DMS 273 (cell line): ENCODE measurements around the gene ULK4.

ENCODE experiments used
- DNase-seq: peaks from one replicate; lab custom pipeline; 2025; ENCODE audit not compliant: unreplicated experiment; lab: John Stamatoyannopoulos, UW

Gene ULK4

DNA sequence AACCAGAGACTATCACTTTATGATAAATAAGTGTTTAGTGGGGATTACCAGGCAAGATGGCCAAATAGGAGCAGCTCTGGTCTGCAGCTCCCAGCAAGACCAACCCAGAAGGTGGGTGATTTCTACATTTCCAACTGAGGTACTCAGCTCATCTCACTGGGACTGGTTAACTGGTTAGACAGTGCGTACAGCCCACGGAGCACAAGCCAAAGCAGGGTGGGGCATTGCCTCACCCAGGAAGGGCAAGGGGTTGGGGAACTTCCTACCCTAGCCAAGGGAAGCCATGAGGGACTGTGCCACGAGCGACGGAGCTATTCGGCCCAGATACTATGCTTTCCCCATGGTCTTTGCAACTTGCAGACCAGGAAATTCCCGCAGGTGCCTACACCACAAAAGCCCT lies 591.6 kb downstream of the ULK4 start:
- DNase-seq = peak; percentile 55

DNA sequence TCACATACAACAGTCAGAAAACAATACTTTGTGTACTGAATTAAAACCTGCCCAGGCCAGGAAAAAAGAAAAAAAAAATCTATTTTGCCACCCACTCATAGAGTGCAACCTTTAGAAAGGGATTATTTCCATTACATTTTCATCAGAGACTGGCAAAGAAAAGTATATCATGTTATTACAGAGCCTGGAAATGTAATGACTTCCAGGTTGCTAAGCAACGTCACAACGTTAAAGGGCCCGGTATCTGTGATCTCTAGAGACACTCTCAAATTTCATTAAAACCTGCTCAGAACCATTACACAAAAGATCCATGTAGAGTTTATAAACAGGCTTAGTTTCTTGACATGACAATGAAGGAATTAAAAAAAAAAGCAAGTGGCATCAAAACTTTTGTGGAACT lies 592.1 kb downstream of the ULK4 start:
- peak; percentile 86 for DNase-seq

DNA sequence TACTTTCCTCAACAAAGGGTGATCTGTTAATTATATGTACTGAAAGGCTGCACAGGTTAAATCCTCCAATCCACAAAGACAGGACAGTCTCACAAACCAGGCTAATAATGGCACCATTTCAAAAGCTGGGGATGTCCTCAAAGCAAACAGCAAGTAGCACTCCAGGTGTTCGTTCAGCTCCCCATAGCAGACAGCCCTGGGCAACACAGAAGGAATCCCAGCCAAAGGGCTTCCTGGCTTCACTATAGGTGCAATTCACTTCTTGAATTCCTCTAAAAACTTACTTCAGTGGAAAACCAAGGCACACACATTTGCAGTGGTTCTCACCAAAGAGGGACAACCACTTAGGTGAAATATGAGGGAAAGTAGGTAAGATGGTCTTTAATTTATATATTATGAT lies 595.9 kb downstream of the ULK4 start:
- peak; percentile 2 for DNase-seq

DNA sequence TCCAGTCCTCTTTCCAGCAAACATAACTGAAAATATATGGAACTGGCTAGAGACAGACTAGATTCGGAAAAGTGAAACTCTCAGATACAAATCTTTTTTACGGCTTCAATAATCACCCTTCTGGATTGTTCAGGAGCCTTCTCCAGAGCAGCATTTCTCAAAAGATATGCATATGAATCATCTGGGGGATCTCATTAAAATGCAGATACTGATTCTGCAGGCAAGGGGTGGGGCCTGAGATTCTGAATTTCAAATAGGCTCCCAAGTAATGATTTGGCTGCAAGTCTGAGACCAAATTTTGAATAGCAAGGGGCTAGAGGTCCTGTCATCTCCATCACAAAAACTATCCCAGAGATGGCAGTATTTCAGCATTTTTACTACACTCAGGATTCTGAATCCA lies 597.2 kb downstream of the ULK4 start:
- peak; percentile 25 for DNase-seq

DNA sequence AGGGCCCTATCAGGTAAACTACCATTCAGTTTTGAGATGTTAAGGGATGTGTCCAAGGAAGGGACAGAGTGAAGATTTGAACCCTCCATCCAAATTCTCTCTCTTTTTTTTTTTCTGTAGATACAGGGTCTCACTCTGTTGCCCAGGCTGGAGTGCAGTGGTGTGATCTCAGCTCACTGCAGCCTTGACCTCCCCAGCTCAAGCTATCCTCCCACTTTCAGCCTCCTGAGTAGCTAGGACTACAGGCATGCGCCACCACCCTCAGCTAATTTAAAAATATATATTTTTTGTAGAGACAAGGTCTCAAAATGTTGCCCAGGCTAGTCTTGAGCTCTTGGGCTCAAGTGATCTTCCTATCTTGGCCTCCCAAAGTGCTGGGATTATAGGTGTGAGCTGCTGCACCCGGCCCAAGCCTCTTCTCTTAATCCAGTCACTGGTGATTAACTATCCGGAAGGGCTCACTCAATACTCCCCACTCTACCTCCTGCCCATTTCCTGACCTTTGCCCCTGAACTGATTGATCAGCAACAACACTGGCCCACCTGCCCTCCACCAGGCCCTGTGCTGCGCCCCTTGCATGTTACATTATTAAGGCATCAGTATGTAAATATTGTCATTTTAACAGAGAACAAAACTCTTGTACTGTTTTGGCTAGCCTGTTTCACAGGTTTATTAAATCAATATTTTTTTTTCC lies 597.9 kb downstream of the ULK4 start:
- no peak for DNase-seq

DNA sequence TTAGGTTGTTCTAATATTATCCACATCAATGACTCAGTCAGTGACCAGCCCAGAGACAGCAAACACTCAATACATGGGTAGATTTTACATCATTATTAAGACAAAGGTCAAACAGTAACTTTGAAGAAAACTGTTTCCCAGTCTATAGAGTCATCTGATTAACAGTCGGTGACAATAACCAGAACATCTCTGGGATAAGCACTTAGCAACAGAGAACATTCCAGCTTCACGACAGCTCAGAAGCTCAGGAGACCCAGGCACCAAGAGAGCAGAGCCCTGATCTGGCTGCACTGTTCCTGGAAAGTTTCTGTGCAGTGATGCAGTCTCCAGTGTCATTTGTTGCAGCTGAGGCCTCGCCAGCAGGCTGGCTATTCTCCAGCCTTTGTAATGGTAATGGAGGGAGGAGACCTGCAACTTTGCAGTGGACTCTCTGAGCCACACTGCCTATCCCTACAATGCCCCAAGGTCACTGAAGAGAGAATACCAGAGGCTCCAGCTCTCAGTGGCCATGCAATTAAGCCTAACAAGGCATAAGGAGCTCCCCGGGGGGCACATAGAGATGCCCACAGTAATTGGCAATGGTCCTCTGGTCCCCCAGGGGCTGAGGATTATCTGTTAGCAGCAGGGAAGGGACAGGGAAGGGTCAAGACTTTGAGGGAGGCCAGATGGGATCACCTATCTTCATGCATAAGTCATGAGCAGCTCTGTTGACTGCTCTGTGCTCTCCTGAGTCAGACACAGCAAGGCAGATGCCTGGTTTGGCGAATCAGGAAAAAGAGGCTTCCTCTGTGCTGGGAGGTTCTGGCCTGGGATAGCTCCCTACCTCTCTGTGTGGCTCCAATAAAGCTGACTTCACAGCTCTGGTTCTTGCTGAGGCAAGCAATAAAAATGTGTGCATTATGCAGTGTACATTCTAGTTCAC lies 599.0 kb downstream of the ULK4 start:
- DNase-seq = peak; percentile 78

DNA sequence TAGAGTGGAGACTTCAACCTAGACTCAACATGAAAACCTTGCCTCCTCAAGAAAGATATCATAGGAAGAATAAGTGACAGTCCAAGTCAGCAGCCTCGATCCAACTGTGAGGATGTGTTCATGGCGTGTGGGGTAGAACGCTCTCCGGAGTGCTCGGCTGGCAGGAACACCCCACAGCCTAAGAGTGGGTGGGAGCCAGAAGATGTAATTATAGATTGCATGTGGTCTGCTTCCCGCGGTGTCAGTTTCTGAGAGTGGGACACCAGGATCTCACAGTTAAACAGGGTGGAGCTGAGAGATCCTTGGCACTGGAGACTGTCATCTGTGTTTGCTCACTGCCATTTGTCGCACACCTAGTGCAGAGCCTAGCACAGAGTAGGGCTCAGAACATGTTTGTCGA lies 604.6 kb downstream of the ULK4 start:
- no peak for DNase-seq

DNA sequence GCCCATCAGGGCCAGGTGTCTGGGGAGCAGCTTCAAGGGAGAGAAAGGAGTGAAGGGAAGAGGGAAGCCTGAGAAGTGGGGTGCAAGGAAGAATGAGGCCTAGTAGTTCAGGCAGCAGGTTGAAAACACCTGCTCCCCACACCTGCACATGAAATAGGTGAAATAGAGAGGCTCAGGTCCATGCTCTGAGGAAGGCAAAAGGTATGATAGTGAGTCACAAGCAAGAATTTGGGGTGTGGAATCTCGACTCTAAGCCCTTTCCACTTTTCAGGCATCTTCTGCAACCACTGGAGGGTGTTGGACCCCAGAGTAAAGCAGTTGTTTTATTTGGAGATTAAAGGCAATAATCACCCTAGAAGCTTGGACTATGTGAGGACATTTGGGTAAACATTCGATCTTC lies 605.1 kb downstream of the ULK4 start:
- DNase-seq = no peak

DNA sequence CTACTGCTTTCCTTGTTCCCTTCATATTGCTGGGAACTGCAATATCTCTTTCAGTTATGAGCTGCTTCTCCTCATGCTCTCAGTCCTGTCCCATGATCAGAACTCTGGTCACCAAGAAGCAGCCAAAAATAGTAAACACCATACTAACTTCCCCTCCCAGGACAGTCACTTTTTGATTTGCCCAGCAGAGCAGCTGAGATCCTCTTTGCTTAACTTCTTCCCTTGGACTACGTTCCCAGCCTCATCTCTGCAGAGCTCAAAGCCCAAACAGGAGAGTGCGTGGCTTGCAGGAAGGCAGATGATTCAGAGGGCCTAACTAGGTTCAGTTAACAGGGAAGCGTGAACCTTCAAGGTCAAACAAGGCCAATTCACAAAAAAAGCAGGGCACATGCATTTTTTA lies 609.4 kb downstream of the ULK4 start:
- DNase-seq = no peak

DNA sequence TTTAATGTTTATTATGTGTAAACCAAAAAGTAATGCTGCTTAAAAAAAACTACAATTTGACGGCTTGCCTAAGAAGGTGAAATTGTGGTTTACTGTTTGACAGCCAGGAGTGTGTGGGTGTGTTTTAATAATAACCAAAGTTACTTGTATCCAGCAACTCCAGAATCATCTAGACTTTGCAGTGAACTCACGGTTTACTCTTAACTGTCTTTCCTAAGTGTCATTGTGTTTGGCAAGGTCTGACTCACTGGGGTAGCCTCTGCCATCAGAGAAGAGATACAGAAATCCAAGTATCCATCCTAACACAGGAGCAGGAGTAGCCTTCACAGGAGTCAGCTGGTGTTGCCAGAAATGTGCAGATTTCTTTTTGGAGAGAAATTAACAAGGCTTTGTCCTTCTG lies 611.5 kb downstream of the ULK4 start:
- DNase-seq = no peak

DNA sequence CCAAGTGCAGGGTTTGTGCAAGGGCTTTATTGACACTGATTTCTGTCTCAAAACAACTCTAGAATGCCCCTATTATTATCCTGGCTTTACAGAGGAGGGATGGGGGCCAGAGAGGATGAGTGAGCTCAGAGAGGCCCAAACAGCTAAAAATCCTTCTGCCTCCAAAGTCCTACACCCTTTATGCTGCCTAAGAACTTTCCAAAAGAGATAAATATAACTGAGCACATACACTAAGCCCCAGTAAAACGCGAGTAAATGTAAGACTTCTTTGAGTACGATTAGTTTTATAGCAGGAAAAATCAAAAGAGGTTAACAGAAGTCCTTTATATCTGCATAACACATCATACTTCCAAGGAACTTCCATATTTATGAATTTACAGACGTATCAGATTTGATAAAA lies 613.5 kb downstream of the ULK4 start:
- DNase-seq = no peak

DNA sequence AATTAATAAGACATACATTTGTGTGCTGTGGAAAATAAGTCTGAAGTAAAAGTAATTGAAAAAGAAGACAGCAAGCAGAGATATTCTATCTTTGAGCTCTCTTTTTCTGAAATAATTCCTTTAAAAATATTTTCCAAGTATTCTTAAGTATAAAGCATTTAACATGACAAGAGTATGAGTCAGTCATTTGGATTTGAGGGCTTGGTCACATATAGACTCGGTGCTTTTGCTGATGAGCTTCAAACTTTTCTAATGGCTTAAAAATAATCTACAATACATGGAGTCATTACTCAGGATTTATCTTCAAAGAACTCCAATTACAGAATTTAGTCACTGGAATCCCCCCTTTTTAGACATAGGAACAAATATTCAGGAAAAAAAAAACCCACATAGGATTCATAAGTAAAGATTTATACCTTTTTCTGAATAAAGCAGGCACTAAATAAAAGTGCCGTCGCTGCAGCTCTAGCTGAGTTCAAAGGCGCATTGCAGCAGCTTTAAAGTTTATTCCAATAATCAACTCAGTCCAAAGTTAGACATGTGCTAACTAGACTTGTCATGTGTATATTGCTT lies 615.1 kb downstream of the ULK4 start:
- DNase-seq = no peak

DNA sequence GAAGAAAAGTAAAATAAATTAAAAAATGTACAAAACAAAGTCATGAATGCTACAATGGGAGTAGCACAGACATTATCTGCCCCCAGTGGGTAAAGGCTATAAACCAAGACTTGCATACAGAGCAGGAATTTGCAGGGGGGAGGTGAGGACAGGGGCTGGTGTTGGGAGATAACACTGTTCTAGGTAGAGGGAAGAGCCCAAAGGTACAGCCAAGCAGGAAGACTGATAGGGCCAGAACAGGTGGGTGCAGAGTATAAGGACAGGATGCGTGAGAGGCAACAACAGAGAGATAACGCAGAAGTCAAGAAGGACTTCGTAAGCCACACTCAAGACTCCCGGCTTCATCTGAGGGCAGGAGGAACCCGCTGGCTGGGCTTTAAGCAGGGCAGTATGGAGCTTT lies 616.1 kb downstream of the ULK4 start:
- no peak for DNase-seq

DNA sequence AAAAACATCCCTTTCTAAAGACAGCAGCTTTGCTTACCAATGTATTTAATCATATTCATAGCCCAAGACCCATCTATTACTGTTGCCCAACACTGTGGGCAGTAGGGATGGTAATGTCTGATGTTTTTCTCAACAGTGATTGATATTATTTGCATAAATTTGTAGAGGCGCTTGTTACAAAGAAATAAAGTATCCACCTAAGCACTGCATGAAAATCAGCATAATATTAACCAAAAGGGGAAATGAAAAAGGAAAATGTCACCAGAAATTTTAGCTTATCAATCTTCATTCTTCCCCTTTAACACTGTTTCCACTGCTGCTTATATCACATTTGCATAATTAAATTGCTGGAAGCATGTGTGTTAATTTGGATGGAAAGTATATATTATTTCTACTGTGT lies 622.1 kb downstream of the ULK4 start:
- no peak for DNase-seq

DNA sequence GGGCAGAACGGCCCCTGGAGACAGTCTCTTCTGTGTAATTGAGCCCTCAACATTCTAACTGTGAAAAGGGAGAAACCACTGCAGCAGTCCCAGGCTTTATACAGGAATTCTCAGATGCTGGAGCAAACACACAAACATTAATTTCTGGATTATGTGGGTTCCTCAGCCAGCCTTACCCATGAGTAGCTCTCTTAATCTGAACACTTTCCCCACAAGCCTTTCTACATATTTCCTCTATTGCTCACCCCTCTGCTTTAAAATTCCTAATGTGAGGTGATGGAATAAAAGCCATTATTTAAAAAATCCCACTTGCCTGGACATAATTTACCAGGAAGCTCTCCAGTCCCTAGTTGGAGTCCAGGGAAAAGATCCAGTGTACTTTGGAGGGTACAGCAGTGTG lies 623.6 kb downstream of the ULK4 start:
- no peak for DNase-seq

DNA sequence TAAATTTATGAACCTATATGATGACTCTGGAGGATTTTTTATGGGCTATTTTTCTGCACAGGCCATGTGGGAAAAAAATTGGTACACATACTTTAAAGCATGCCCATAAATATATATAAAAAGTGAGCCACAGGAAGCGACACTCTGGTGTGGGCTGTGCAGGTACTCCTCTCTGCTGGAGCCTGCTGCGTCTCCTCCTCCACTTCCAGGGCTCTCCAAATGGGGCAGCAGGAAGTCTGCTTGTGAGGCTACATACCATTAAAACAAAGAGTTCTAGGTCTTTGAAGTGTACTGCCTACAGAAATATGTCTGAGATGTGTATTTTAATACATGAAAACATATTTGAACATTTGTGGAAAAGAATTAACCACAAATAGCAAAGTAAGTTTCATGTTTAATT lies 627.5 kb downstream of the ULK4 start:
- DNase-seq = no peak

DNA sequence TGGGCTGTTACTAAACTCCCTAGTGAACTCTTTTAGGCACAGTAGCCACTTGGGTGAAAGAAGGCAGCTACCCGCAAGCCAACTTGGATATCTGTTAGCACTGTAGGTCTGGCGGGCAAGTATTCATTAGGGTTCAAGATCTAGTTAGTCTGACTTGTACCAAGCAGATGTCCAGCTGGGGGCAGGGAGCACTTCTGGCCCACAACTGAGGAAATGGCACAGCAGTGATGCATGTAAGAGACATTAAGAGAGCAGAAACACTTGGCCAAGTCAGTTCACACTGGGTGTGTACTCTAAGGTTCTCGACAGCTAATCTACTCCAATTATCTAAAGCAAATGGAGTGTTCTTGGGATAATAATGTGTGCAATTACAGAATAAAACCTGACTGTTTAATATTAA lies 630.9 kb downstream of the ULK4 start:
- DNase-seq = no peak

DNA sequence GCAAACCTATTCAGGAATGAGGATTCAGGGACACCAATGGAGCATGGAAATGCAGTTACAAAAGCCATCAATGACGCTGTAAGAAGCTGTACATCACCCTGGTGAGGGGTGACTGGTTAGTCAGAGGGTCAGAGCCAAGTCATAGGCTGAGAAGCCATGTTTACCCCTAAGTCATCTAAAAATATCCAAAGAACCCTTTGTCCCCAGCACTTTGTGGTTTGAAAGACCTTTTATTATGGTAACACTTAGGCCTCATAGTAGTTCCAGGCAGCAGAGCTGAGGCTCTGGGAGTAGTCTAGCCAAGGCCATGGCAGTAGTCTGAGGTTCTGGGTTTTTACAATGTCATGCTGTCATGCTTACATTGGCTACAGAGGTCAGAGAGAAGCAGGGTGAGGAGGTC lies 631.4 kb downstream of the ULK4 start:
- no peak for DNase-seq

DNA sequence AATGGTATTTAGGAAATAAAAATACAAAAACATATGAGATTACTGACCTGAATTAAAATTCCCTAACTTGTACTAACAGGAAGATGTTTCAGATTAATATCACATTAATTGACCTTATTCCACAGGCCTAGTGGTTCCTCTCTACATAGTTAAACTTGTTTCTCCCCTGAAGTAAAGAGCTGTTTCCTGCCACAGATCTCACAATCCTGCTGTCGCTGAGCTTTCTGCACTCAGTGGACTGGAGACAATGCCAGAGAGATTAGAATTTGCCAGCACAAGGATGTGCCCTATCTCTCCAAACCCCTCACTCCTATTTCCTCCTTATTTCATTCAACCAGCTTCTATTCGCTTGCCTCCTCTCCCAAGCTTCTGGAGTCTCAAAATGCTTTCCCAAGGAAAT lies 632.0 kb downstream of the ULK4 start:
- DNase-seq = no peak

DNA sequence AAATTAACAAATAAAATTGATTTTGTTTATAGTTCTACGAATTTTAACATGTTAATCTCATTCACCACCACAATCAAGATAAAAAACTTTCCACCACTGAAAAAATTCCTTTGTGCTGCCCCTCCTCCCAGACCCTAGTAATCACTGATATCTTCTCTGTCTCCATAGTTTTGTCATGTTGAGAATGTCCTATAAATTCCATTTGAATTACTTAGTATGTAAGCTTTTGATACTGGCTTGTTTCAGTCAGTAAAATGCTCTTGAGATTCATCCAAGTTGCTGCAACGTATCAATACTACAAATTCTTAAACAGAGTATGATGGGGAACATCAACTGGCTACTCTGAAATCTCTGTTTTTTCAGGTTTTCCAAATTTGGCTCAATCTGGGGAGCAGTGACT lies 633.0 kb downstream of the ULK4 start:
- no peak for DNase-seq

DNA sequence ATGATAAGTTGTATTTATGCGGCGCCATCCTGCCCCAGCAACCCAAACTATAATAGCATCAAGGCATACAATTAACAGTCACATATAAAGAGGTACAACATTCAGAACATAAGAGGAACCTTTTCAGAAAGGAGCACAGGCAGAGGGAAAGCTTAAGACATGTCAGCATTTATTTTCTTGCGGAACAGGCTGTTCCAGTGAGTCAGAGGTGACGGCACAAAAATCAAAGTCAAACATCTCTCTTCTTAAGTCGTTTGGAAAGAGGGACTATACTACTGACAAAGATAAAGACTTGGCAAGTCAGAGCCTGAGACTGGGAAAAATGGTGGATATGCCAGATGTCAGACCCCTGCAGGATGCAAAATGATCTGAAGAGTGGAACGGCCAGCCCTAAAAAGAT lies 634.2 kb downstream of the ULK4 start:
- DNase-seq = peak; percentile 26

DNA sequence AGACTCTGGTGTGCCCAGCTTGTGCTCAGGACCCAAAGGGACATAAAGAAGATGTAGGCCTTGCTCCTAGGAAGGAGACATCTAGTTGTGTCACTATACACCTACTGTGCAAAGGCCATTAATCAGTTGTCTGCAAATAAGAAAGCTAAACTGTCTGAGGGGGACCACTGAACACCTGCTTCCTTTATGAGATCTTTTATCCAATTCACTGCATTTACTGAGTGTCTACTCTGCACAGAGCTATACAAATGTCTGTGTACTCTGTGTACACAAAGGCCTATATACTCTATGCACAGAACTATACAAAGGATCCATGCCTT lies 637.8 kb downstream of the ULK4 start:
- no peak for DNase-seq
